Loucy (cell line): ENCODE measurements around the gene SPATS2.

ENCODE experiments used
- H2AFZ ChIP-seq: fragments of 200-600 bp; sonication (generic); 2 replicates; pipeline ENCODE4 v1.6.0; 2016; ENCODE audit warnings: antibody characterized with exemption, mild to moderate bottlenecking, low read length, moderate library complexity
- H3F3A ChIP-seq: fragments of 200-600 bp; 2 replicates; pipeline ENCODE4 v1.6.0; 2016; ENCODE audit warnings: antibody characterized with exemption, low read depth, mild to moderate bottlenecking
- H3K27me3 ChIP-seq: fragments of 200-600 bp; sonication (generic); 2 replicates; pipeline ENCODE4 v1.6.1; 2014; ENCODE audit warnings: low read length, mild to moderate bottlenecking; ENCODE audit not compliant: insufficient read depth, poor library complexity, severe bottlenecking
- H3K36me3 ChIP-seq: fragments of 200-600 bp; sonication (generic); 2 replicates; pipeline ENCODE4 v1.6.1; 2016; ENCODE audit warnings: low read length; ENCODE audit not compliant: insufficient read depth
- H3K4me1 ChIP-seq: fragments of 200-600 bp; sonication (generic); 2 replicates; pipeline ENCODE4 v1.5.1; 2014; ENCODE audit warnings: low read length, mild to moderate bottlenecking; ENCODE audit not compliant: insufficient read depth, poor library complexity, severe bottlenecking
- H3K4me2 ChIP-seq: fragments of 200-600 bp; sonication (generic); 2 replicates; pipeline ENCODE4 v1.6.0; 2014; ENCODE audit warnings: antibody characterized with exemption, low read length, low read depth, mild to moderate bottlenecking; ENCODE audit not compliant: poor library complexity, severe bottlenecking
- H3K4me3 ChIP-seq: fragments of 200-600 bp; sonication (generic); 2 replicates; pipeline ENCODE4 v1.5.1; 2014; ENCODE audit warnings: low read length, mild to moderate bottlenecking, mixed read lengths; ENCODE audit not compliant: poor library complexity, severe bottlenecking
- H3K79me2 ChIP-seq: fragments of 200-600 bp; sonication (generic); 2 replicates; pipeline ENCODE4 v1.6.1; 2014; ENCODE audit warnings: low read length; ENCODE audit not compliant: insufficient read depth
- H3K9ac ChIP-seq: fragments of 200-600 bp; sonication (generic); 2 replicates; pipeline ENCODE4 v1.6.0; 2014; ENCODE audit warnings: mild to moderate bottlenecking, low read depth, low read length, moderate library complexity; ENCODE audit not compliant: poor library complexity, severe bottlenecking
- H3K9me2 ChIP-seq: fragments of 200-600 bp; sonication (generic); replicated peaks from 2 replicates; pipeline ENCODE4 v1.6.1; 2016; ENCODE audit warnings: low read depth, low read length, mixed read lengths
- H3K9me3 ChIP-seq: fragments of 200-600 bp; sonication (generic); 2 replicates; pipeline ENCODE4 v1.6.1; 2014; ENCODE audit warnings: mild to moderate bottlenecking, antibody characterized with exemption, low read length, low read depth; ENCODE audit not compliant: insufficient read depth
- H4K20me1 ChIP-seq: fragments of 200-600 bp; sonication (generic); 2 replicates; pipeline ENCODE4 v1.6.0; 2014; ENCODE audit warnings: antibody characterized with exemption, low read length, mild to moderate bottlenecking; ENCODE audit not compliant: insufficient read depth, poor library complexity, severe bottlenecking
- EZH2phosphoT487 ChIP-seq: fragments of 200-600 bp; IDR thresholded peaks from 2 replicates; pipeline ENCODE4 v1.6.1; 2018; ENCODE audit warnings: antibody characterized with exemption, mild to moderate bottlenecking, moderate library complexity, borderline replicate concordance
- TF ChIP-seq, protein P1 (sequence below): fragments of 200-600 bp; sonication (generic); conservative IDR thresholded peaks from 2 replicates; pipeline ENCODE4 v1.5.1; 2014; ENCODE audit warnings: mild to moderate bottlenecking, antibody characterized with exemption, low read length

SPATS2 gene

GRCh38 chr12:49420556-49420955 lies 53.3 kb downstream of the SPATS2 start:
- no peak overlapping the region for H3K9ac ChIP-seq
- no peak overlapping the region for H3K4me2 ChIP-seq
- H3K9me2 ChIP-seq: no peaks in the 10 kb centered on the region
- H2AFZ ChIP-seq: no peak overlapping the region
- no peaks in the 10 kb centered on the region for H3K9me3 ChIP-seq
- H3K4me3 ChIP-seq: no peak overlapping the region
- no peaks in the 10 kb centered on the region for H3K27me3 ChIP-seq
- H4K20me1 ChIP-seq: no peaks in the 10 kb centered on the region
- peaks cover 18% of the 10 kb centered on the region for H3F3A ChIP-seq
- no peaks in the 10 kb centered on the region for H3K36me3 ChIP-seq
- peaks cover 51% of the 10 kb centered on the region for H3K4me1 ChIP-seq
- peaks cover 48% of the 10 kb centered on the region for H3K79me2 ChIP-seq
- TF ChIP-seq, protein P1, sequence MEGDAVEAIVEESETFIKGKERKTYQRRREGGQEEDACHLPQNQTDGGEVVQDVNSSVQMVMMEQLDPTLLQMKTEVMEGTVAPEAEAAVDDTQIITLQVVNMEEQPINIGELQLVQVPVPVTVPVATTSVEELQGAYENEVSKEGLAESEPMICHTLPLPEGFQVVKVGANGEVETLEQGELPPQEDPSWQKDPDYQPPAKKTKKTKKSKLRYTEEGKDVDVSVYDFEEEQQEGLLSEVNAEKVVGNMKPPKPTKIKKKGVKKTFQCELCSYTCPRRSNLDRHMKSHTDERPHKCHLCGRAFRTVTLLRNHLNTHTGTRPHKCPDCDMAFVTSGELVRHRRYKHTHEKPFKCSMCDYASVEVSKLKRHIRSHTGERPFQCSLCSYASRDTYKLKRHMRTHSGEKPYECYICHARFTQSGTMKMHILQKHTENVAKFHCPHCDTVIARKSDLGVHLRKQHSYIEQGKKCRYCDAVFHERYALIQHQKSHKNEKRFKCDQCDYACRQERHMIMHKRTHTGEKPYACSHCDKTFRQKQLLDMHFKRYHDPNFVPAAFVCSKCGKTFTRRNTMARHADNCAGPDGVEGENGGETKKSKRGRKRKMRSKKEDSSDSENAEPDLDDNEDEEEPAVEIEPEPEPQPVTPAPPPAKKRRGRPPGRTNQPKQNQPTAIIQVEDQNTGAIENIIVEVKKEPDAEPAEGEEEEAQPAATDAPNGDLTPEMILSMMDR: no peak
- TF ChIP-seq EZH2phosphoT487: no peak

DNA sequence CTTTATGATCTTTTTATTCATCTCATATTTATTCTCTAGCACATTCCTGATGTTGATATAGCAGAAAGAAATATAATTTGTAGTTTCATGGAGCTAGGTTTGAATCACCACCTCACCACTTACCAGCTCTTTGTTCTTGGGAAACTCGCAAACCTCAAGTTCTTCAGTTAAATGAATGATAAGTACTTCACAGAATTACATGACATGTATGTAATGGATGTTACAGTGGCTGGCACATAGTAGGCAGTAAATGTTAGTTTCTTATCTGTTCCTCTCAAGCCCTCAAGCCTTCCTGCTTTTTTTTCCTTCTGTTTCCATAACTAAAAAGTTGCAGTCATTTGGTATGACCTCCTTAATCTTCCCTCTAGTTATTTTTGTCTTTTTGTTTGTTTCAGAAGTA lies 54.9 kb downstream of the SPATS2 start:
- Histone ChIP-seq H3K27me3 (no peaks in the 10 kb centered on the region), H3K36me3 (peaks cover 7% of the 10 kb centered on the region; the same call in 1 of the 2 replicates), H3K9me2 (no peaks in the 10 kb centered on the region), H3K9ac (peak overlapping the region; percentile 42), H3K4me2 (peak overlapping the region; percentile 46), H2AFZ (no peak overlapping the region), H3K9me3 (no peaks in the 10 kb centered on the region), H4K20me1 (no peaks in the 10 kb centered on the region), H3K4me1 (peaks cover 36% of the 10 kb centered on the region), H3K79me2 (peaks cover 48% of the 10 kb centered on the region), H3K4me3 (peak overlapping the region; percentile 6), H3F3A (peaks cover 6% of the 10 kb centered on the region)
- TF ChIP-seq, protein P1: no peak
- no peak for TF ChIP-seq EZH2phosphoT487

DNA sequence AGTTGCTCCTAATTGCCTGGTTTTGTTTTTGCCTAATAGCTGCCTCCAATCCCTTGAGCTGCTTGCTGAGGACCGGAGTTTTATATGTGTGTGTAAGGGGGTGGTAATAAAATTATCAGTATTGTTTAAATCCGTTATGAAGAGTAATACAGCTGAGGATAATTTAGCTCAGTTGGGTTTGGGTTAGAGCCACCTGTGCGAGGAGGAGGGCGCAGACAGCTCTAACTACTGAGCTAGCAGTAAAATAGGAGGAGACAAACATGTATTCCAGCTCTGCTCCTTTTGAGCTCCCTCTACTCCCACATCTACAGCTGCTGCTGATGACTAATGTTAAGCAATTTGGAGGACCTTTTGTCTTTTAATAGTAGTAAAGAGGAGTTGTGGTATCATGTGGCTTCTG lies 61.5 kb downstream of the SPATS2 start:
- H3K4me3 ChIP-seq: no peak overlapping the region
- TF ChIP-seq EZH2phosphoT487: no peak
- TF ChIP-seq, protein P1: no peak
- no peaks in the 10 kb centered on the region for H3K27me3 ChIP-seq
- H3F3A ChIP-seq: no peaks in the 10 kb centered on the region
- peaks cover 22% of the 10 kb centered on the region for H3K79me2 ChIP-seq
- H3K9me2 ChIP-seq: no peaks in the 10 kb centered on the region
- peaks cover 18% of the 10 kb centered on the region for H3K4me1 ChIP-seq
- H2AFZ ChIP-seq: no peak overlapping the region
- peaks cover 7% of the 10 kb centered on the region; the same call in 1 of the 2 replicates for H3K36me3 ChIP-seq
- peaks cover 3% of the 10 kb centered on the region for H4K20me1 ChIP-seq
- no peaks in the 10 kb centered on the region for H3K9me3 ChIP-seq
- no peak overlapping the region for H3K9ac ChIP-seq
- H3K4me2 ChIP-seq: no peak overlapping the region
